GM12878 (cell line): ENCODE results near the gene KIRREL1. TPM values are rescaled to one million over a fixed set of nuclear protein-coding genes. Genes with fewer than 3 reads are reported as not detected.
"Not testable (repeated sequence)": the region's sequence is repeated elsewhere in the genome, so short reads cannot be mapped to it uniquely, and the experiment has no call there.

Source experiments
- ATAC-seq: fragments of 200-7000 bp; cut with Tn5 transposase; 3 replicates; pipeline ENCODE4 v1.9.1; 2020; ENCODE audit warnings: mild to moderate bottlenecking, moderate library complexity
- BruUV-seq: library from RNA; stranded (reverse); fragments of 400-500 nt; replicated peaks from 2 replicates; lab custom pipeline; 2021; lab: Mats Ljungman, UMichigan
- CTCF ChIA-PET: fragments of 300-600 bp; sonication (Branson Sonifier 250); formaldehyde crosslinking; extraction: SDS; loops from one replicate; lab custom pipeline; 2021; ENCODE audit warnings: inconsistent platforms; lab: Yijun Ruan, JAX
- POLR2A ChIA-PET: fragments of 350-600 bp; formaldehyde crosslinking; extraction: SDS; loops from one replicate; lab custom pipeline; 2021; ENCODE audit warnings: inconsistent platforms; lab: Charles Lee
- RAD21 ChIA-PET: fragments of 300-600 bp; sonication (Branson Sonifier 250); formaldehyde crosslinking; loops from one replicate; lab custom pipeline; 2023; ENCODE audit warnings: antibody characterized with exemption; ENCODE audit not compliant: unreplicated experiment; lab: Charles Lee
- SMC1A ChIA-PET: fragments of 300-600 bp; sonication (Branson Sonifier 250); formaldehyde crosslinking; loops from one replicate; lab custom pipeline; 2023; ENCODE audit not compliant: unreplicated experiment, uncharacterized antibody; lab: Charles Lee
- DNase-seq: peaks from one replicate; pipeline ENCODE4 v3.0.0-alpha.2; 2011; ENCODE audit warnings: low read depth, low spot score
- FAIRE-seq: peaks from 3 replicates; lab custom pipeline; 2011; peaks lifted over from hg19 to GRCh38; lab: Jason Lieb, UNC
- H2AFZ ChIP-seq: 2 replicates; pipeline ENCODE4 v1.6.0; 2011; ENCODE audit warnings: low read depth, low read length, control low read depth; ENCODE audit not compliant: control insufficient read depth
- H3K27ac ChIP-seq: 2 replicates; pipeline ENCODE4 v1.5.1; 2011; ENCODE audit warnings: control low read depth; ENCODE audit not compliant: control insufficient read depth, insufficient read depth
- H3K27me3 ChIP-seq, 2 experiments: replicated peaks in 1 of 2; 2 replicates each; pipeline versions ENCODE4 v1.6.0 to v1.6.1; 2011; ENCODE audit warnings: low read length in 1 of 2; ENCODE audit not compliant: control insufficient read depth in 2 of 2, insufficient read depth in 2 of 2
- H3K36me3 ChIP-seq, 2 experiments: 2 replicates each; pipeline ENCODE4 v1.5.1; 2011; ENCODE audit warnings: low read length in 1 of 2; ENCODE audit not compliant: control insufficient read depth in 2 of 2, insufficient read depth in 2 of 2
- H3K4me1 ChIP-seq: 2 replicates; pipeline ENCODE4 v1.6.1; 2011; ENCODE audit warnings: mild to moderate bottlenecking, low read length, moderate library complexity, mixed read lengths; ENCODE audit not compliant: control insufficient read depth, insufficient read depth
- H3K4me2 ChIP-seq: 2 replicates; pipeline ENCODE4 v1.6.0; 2011; ENCODE audit warnings: control low read depth; ENCODE audit not compliant: control insufficient read depth, insufficient read depth
- H3K4me3 ChIP-seq: fragments of 200-600 bp; sonication (generic); 2 replicates; pipeline ENCODE4 v1.5.1; 2016
- H3K79me2 ChIP-seq: 2 replicates; pipeline ENCODE4 v1.6.0; 2011; ENCODE audit warnings: low read length; ENCODE audit not compliant: control insufficient read depth, insufficient read depth
- H3K9ac ChIP-seq: 2 replicates; pipeline ENCODE4 v1.8.0; 2011; ENCODE audit warnings: low read length, control low read depth, mixed read lengths; ENCODE audit not compliant: control insufficient read depth, insufficient read depth
- H3K9me3 ChIP-seq: replicated peaks from 3 replicates; pipeline ENCODE4 v1.5.1; 2011; ENCODE audit warnings: mild to moderate bottlenecking, low read length; ENCODE audit not compliant: control insufficient read depth, insufficient read depth
- H4K20me1 ChIP-seq: 2 replicates; pipeline ENCODE4 v1.6.0; 2011; ENCODE audit not compliant: control insufficient read depth, insufficient read depth
- RUNX3 ChIP-seq: IDR thresholded peaks from 2 replicates; pipeline ENCODE4 v1.6.1; 2012; ENCODE audit warnings: low read length, inconsistent platforms
- ZNF274 ChIP-seq: IDR thresholded peaks from one replicate; pipeline ENCODE4 v1.8.0; 2011; ENCODE audit not compliant: insufficient read length, insufficient read depth
- WGBS: methylation state at CpG from one replicate; pipeline ENCODE4 v1.1.6; 2016; ENCODE audit warnings: low lambda C conversion rate; ENCODE audit not compliant: insufficient replicate concordance, insufficient coverage; ENCODE audit errors: missing lambda C conversion rate; 5-methylcytosine and 5-hydroxymethylcytosine counted together
- in situ Hi-C: fragments of 300-500 bp; cut with MboI; formaldehyde crosslinking; loops from 9 replicates; pipeline ENCODE4 v1.14.3; 2018; ENCODE audit warnings: mixed read lengths
- intact Hi-C: fragments of 100-400 bp; cut with micrococcal nuclease; formaldehyde crosslinking; loops from one replicate; pipeline ENCODE4 v1.14.2; 2022; ENCODE audit not compliant: unreplicated experiment
- polyA plus RNA-seq, 11 experiments: library from polyadenylated mRNA; depleted of rRNA in 4 of 11; unstranded in 6 of 11; stranded (reverse) in 5 of 11; fragments of >200 nt; fragmentation: Nextera tagmentation in 4 of 11; fragmentation: Illumina TruSeq in 1 of 11; extraction: Ambion mirVana in 4 of 11; extraction: Trizol in 1 of 11; gene quantifications; 1 replicate in 1 of 11; 2 replicates in 10 of 11; pipeline versions ENCODE4 v1.2.1 to v1.2.3, GENCODE V29; 2011 to 2016; ENCODE audit warnings: inconsistent platforms in 2 of 11, missing spikeins in 2 of 11, low read depth in 1 of 11
- total RNA-seq, 4 experiments: library from RNA; depleted of rRNA in 3 of 4; stranded (reverse); fragments of >200 nt in 3 of 4; fragmentation: Illumina TruSeq in 1 of 4; extraction: Trizol in 1 of 4; gene quantifications; 2 replicates each; pipeline versions ENCODE4 v1.2.1 to v1.2.3, GENCODE V29; 2013 to 2021

The KIRREL1 gene
- total and polyA plus RNA-seq, 10 of the 15 experiments (the other 5 are each of a cell fraction or from before 2014, with no cell fraction given) = 0.15 TPM; not detected in 9

DNA sequence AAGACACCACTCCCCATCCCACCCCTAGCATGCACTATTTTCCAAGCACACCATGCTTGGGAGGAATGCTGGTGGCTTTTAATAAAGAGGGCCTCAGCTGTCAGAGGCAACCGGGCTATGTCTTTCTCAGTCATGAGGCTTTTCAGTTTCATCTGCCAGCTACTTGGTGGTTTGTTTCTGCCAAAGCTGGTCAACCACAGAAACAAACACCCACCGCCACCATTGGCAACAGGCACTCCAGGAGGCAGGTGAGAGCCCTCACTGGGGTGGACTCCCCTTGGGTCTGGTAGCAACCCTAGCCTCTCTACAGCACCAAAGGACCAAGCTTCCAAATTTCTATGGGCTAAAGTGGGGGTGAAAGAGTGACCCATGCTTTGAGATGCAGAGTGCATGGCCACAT is 133.0 kb downstream of the KIRREL1 start:
- POLR2A ChIA-PET = no interaction called here
- no peak for FAIRE-seq

DNA sequence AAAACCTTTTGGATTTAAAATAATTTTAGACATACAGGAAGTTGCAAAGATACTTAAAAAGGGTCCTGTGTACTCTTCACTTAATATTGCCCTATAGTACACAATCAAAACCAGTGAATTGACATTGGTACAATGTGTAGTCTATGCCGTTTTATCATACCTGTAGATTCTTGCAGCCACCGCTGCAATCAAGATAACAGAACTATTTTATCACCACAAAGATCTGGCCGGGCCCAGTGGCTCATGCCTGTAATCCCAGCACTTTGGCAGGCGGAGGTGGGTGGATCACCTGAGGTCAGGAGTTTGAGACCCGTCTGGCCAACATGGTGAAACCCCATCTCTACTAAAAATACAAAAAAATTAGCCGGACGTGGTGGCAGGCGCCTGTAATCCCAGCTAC is 135.1 kb downstream of the KIRREL1 start:
- intact Hi-C loops = loop anchor here (10.0 kb wide), 1 partner anchor 254 kb away; no protein-coding TSS in a partner anchor
- H3K27me3 ChIP-seq, H2AFZ ChIP-seq, H3K4me1 ChIP-seq, ATAC-seq, H3K27ac ChIP-seq, H3K4me3 ChIP-seq, H3K36me3 ChIP-seq, H3K4me2 ChIP-seq, H3K9ac ChIP-seq, POLR2A ChIA-PET, H3K9me3 ChIP-seq, FAIRE-seq, H4K20me1 ChIP-seq, RAD21 ChIA-PET, in situ Hi-C loops, BruUV-seq, H3K79me2 ChIP-seq, DNase-seq: not testable (repeated sequence)
- SMC1A ChIA-PET = interaction anchor here (1.0 to 1.8 kb wide), 2 partner anchors 33 to 164 kb away, joined by 3 read pairs; no protein-coding TSS in a partner anchor
- WGBS = 47% methylated on average over 8 of the region's 8 CpGs
- CTCF ChIA-PET = interaction anchor here (9.8 kb wide), 1 partner anchor 138 kb away, joined by 115 read pairs; no protein-coding TSS in a partner anchor

More for the DNA sequence above, 133.0 kb downstream of the KIRREL1 start:
- Histone ChIP-seq H3K4me2 (no peak overlapping the region), H3K79me2 (no peaks in the 10 kb centered on the region), H3K27me3 (no peaks in the 10 kb centered on the region; a peak in 2 of 4 replicates), H3K36me3 (no peaks in the 10 kb centered on the region), H3K9ac (no peak overlapping the region), H3K27ac (no peak overlapping the region), H2AFZ (no peak overlapping the region), H3K4me3 (no peak overlapping the region), H3K9me3 (no peaks in the 10 kb centered on the region), H4K20me1 (peaks cover 3% of the 10 kb centered on the region; the same call in 1 of the 2 replicates), H3K4me1 (peaks cover 4% of the 10 kb centered on the region)
- intact Hi-C loops = loop anchor here (10.0 kb wide), 1 partner anchor 252 kb away; no protein-coding TSS in a partner anchor
- 0% methylated on average over 2 of the region's 2 CpGs for WGBS
- CTCF ChIA-PET = interaction anchor here (0.8 to 12.4 kb wide), 6 partner anchors 10 to 203 kb away, joined by 3 to 210 read pairs (median 47); no protein-coding TSS in a partner anchor
- SMC1A ChIA-PET = interaction anchor here (0.9 to 1.1 kb wide), 2 partner anchors 25 to 147 kb away, joined by 3 read pairs; no protein-coding TSS in a partner anchor
- no TSS peak for BruUV-seq
- in situ Hi-C loops = no loop called here
- DNase-seq (no peak), ATAC-seq (peak; percentile 77)
- RAD21 ChIA-PET = interaction anchor here (2.5 to 3.5 kb wide), 3 partner anchors 30 to 135 kb away, joined by 8 to 39 read pairs (median 32); no protein-coding TSS in a partner anchor
- no peak for TF ChIP-seq ZNF274
- peak; percentile 12; the same call in 1 of the 2 replicates for TF ChIP-seq RUNX3
